A549 (cell line): ENCODE data around the gene SNORC.

Experiments used
- EP300 ChIP-seq, 2 experiments: fragments of >200 bp; sonication (Bioruptor Twin); formaldehyde crosslinking; IDR thresholded peaks; 2 replicates in 1 of 2; 3 replicates in 1 of 2; pipeline ENCODE4 v1.6.1; 2016 to 2017
- JUN ChIP-seq, 2 experiments: fragments of >200 bp; sonication (Bioruptor Twin); formaldehyde crosslinking; IDR thresholded peaks; 2 replicates in 1 of 2; 3 replicates in 1 of 2; pipeline ENCODE4 v1.6.1; 2016 to 2017
- NFE2L2 ChIP-seq: fragments of 150-350 bp; conservative IDR thresholded peaks from 2 replicates; pipeline ENCODE4 v1.6.1; 2014; ENCODE audit warnings: low read length
- SMC3 ChIP-seq: fragments of >200 bp; sonication (Bioruptor Twin); formaldehyde crosslinking; IDR thresholded peaks from 3 replicates; pipeline ENCODE4 v1.6.1; 2018; ENCODE audit warnings: inconsistent platforms
- TF ChIP-seq, protein P1 (sequence below): fragments of >200 bp; sonication (Bioruptor Twin); formaldehyde crosslinking; IDR thresholded peaks from 3 replicates; pipeline ENCODE4 v1.5.1; 2016

DNA sequence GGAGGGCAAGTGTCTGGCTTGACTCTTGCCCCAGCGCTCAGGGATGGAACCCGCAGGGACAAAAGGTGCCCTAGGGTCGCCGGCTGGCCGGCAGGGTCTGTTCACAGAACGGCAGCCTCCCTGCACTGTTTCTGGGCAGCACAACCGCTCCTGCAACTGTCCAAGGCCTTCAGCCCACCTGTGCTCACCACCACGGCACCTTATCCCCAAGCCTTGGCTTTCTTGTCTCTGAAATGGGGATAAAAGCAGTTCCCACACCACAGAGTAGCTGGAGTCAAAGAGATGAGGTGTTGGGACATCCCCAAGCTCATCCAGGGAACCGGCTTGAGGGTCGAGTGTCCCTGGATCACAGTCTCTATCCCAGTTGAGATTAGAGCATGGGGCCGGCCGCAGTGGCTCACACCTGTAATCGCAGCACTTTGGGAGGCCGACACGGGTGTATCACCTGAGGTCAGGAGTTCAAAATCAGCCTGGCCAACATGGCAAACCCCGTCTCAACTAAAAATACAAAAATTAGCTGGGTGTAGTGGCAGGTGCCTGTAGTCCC lies 4.7 kb downstream of the SNORC start:
- TF ChIP-seq EP300 (IDR thresholded peaks at IDR 0.05) = no peak
- TF ChIP-seq, protein P1, sequence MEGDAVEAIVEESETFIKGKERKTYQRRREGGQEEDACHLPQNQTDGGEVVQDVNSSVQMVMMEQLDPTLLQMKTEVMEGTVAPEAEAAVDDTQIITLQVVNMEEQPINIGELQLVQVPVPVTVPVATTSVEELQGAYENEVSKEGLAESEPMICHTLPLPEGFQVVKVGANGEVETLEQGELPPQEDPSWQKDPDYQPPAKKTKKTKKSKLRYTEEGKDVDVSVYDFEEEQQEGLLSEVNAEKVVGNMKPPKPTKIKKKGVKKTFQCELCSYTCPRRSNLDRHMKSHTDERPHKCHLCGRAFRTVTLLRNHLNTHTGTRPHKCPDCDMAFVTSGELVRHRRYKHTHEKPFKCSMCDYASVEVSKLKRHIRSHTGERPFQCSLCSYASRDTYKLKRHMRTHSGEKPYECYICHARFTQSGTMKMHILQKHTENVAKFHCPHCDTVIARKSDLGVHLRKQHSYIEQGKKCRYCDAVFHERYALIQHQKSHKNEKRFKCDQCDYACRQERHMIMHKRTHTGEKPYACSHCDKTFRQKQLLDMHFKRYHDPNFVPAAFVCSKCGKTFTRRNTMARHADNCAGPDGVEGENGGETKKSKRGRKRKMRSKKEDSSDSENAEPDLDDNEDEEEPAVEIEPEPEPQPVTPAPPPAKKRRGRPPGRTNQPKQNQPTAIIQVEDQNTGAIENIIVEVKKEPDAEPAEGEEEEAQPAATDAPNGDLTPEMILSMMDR = no peak
- no peak for TF ChIP-seq JUN (IDR thresholded peaks at IDR 0.05)
- no peak for TF ChIP-seq SMC3
- no peak for TF ChIP-seq NFE2L2
